IMR-90 (cell line): Measurements from ENCODE around the gene NOL12. TPM values are rescaled to one million over a fixed set of nuclear protein-coding genes. Genes with fewer than 3 reads are reported as not detected.

Source experiments
- ATAC-seq: fragments of 200-7000 bp; cut with Tn5 transposase; 2 replicates; pipeline ENCODE4 v1.9.1; 2020; ENCODE audit warnings: low read depth, mild to moderate bottlenecking, moderate library complexity
- BruUV-seq: library from RNA; stranded (reverse); fragments of 400-500 nt; replicated peaks from 2 replicates; lab custom pipeline; 2021; lab: Mats Ljungman, UMichigan
- CTCF ChIA-PET: fragments of 300-600 bp; formaldehyde crosslinking; extraction: SDS; loops from one replicate; lab custom pipeline; 2021; ENCODE audit warnings: antibody characterized with exemption; lab: Yijun Ruan, JAX
- POLR2A ChIA-PET: fragments of 300-600 bp; sonication (Branson Sonifier 250); formaldehyde crosslinking; loops from one replicate; lab custom pipeline; 2022; ENCODE audit warnings: antibody characterized with exemption; ENCODE audit not compliant: unreplicated experiment; lab: Charles Lee
- DNase-seq: peaks from one replicate; pipeline ENCODE4 v3.0.0; 2013
- H2AFZ ChIP-seq: replicated peaks from 2 replicates; pipeline ENCODE3; 2013; ENCODE audit warnings: low read length, mild to moderate bottlenecking; ENCODE audit not compliant: poor library complexity
- H2AK5ac ChIP-seq: 2 replicates; pipeline ENCODE4 v1.6.1; 2013; ENCODE audit warnings: low read depth, low read length, inconsistent platforms
- H2AK9ac ChIP-seq: replicated peaks from 2 replicates; pipeline ENCODE3; 2013; ENCODE audit warnings: mild to moderate bottlenecking, low read depth, low read length, moderate library complexity; ENCODE audit not compliant: poor library complexity
- H2BK120ac ChIP-seq: 2 replicates; pipeline ENCODE4 v1.6.1; 2013; ENCODE audit warnings: low read depth, low read length, inconsistent platforms
- H2BK15ac ChIP-seq: 3 replicates; pipeline ENCODE4 v1.6.1; 2013; ENCODE audit warnings: low read depth, low read length, inconsistent platforms
- H2BK20ac ChIP-seq: 2 replicates; pipeline ENCODE4 v1.6.1; 2013; ENCODE audit warnings: low read depth, mild to moderate bottlenecking, inconsistent platforms, low read length, moderate library complexity
- H2BK5ac ChIP-seq: 2 replicates; pipeline ENCODE4 v1.6.1; 2013; ENCODE audit warnings: mild to moderate bottlenecking, low read depth, low read length, inconsistent platforms; ENCODE audit not compliant: poor library complexity, severe bottlenecking
- H3K14ac ChIP-seq: replicated peaks from 2 replicates; pipeline ENCODE4 v1.6.1; 2013; ENCODE audit warnings: low read depth, low read length, inconsistent platforms
- H3K18ac ChIP-seq: 2 replicates; pipeline ENCODE4 v1.6.1; 2013; ENCODE audit warnings: low read depth, low read length, control low read depth
- H3K23ac ChIP-seq: 2 replicates; pipeline ENCODE4 v1.6.1; 2013; ENCODE audit warnings: low read depth, low read length, inconsistent platforms
- H3K27ac ChIP-seq: 2 replicates; pipeline ENCODE4 v1.5.1; 2013; ENCODE audit warnings: mild to moderate bottlenecking, control low read depth, low read length; ENCODE audit not compliant: insufficient read depth
- H3K27me3 ChIP-seq: 2 replicates; pipeline ENCODE4 v1.6.1; 2013; ENCODE audit warnings: low read length; ENCODE audit not compliant: control insufficient read depth, insufficient read depth
- H3K36me3 ChIP-seq: 2 replicates; pipeline ENCODE4 v1.6.1; 2013; ENCODE audit warnings: low read length, mixed read lengths; ENCODE audit not compliant: control insufficient read depth, insufficient read depth
- H3K4ac ChIP-seq: 2 replicates; pipeline ENCODE4 v1.6.1; 2013; ENCODE audit warnings: low read depth, low read length, inconsistent platforms
- H3K4me1 ChIP-seq: 2 replicates; pipeline ENCODE4 v1.6.1; 2013; ENCODE audit warnings: low read length, mixed read lengths; ENCODE audit not compliant: control insufficient read depth, insufficient read depth
- H3K4me2 ChIP-seq: 2 replicates; pipeline ENCODE4 v1.6.1; 2013; ENCODE audit warnings: low read depth, mild to moderate bottlenecking, control low read depth, low read length, moderate library complexity
- H3K4me3 ChIP-seq: 2 replicates; pipeline ENCODE4 v1.5.1; 2013; ENCODE audit warnings: low read depth, mild to moderate bottlenecking, control low read depth, low read length, moderate library complexity; ENCODE audit not compliant: insufficient read depth
- H3K56ac ChIP-seq: 2 replicates; pipeline ENCODE4 v1.6.1; 2013; ENCODE audit warnings: low read length, inconsistent platforms; ENCODE audit not compliant: insufficient read depth; ENCODE audit errors: extremely low read depth
- H3K79me1 ChIP-seq, 2 experiments: 2 replicates each; pipeline ENCODE4 v1.6.1; 2013; ENCODE audit warnings: low read length in 2 of 2, inconsistent platforms in 1 of 2, low read depth in 1 of 2
- H3K9ac ChIP-seq: 2 replicates; pipeline ENCODE4 v1.6.1; 2013; ENCODE audit warnings: low read depth, low read length, control low read depth
- H3K9me1 ChIP-seq: 2 replicates; pipeline ENCODE4 v1.6.1; 2013; ENCODE audit warnings: low read length, inconsistent platforms; ENCODE audit not compliant: insufficient read depth
- H3K9me3 ChIP-seq: 2 replicates; pipeline ENCODE4 v1.6.1; 2013; ENCODE audit warnings: low read length; ENCODE audit not compliant: control insufficient read depth, insufficient read depth
- H4K20me1 ChIP-seq: 2 replicates; pipeline ENCODE4 v1.6.1; 2013; ENCODE audit warnings: low read length, inconsistent platforms; ENCODE audit not compliant: insufficient read depth
- H4K5ac ChIP-seq: 2 replicates; pipeline ENCODE4 v1.6.1; 2013; ENCODE audit warnings: mild to moderate bottlenecking, low read depth, low read length, control low read depth
- H4K8ac ChIP-seq, 2 experiments: 2 replicates each; pipeline ENCODE4 v1.6.1; 2013; ENCODE audit warnings: low read depth in 2 of 2, low read length in 2 of 2, control low read depth in 1 of 2, inconsistent platforms in 1 of 2
- H4K91ac ChIP-seq: 2 replicates; pipeline ENCODE4 v1.6.1; 2013; ENCODE audit warnings: low read depth, low read length, inconsistent platforms; ENCODE audit not compliant: insufficient read depth
- BHLHE40 ChIP-seq: fragments of 150-350 bp; IDR thresholded peaks from 2 replicates; pipeline ENCODE4 v1.6.1; 2016; ENCODE audit warnings: mild to moderate bottlenecking, low read depth, low read length
- CHD1 ChIP-seq: IDR thresholded peaks from 2 replicates; pipeline ENCODE4 v1.6.1; 2012; ENCODE audit warnings: low read depth, low read length, improper control_type of control experiment
- ELK1 ChIP-seq: fragments of 150-350 bp; IDR thresholded peaks from 2 replicates; pipeline ENCODE4 v1.6.1; 2016; ENCODE audit warnings: low read depth, mild to moderate bottlenecking, low read length, moderate library complexity, borderline replicate concordance
- FOS ChIP-seq: fragments of 150-350 bp; IDR thresholded peaks from 2 replicates; pipeline ENCODE4 v1.6.1; 2016; ENCODE audit warnings: low read depth, low read length
- MAZ ChIP-seq: IDR thresholded peaks from 2 replicates; pipeline ENCODE4 v1.6.1; 2012; ENCODE audit warnings: low read depth, mild to moderate bottlenecking, low read length, improper control_type of control experiment, moderate library complexity, borderline replicate concordance
- POLR2A ChIP-seq: IDR thresholded peaks from 2 replicates; pipeline ENCODE4 v1.6.1; 2012; ENCODE audit warnings: mild to moderate bottlenecking, low read depth, low read length
- RAD21 ChIP-seq: IDR thresholded peaks from 2 replicates; pipeline ENCODE4 v1.6.1; 2012; ENCODE audit warnings: low read length, improper control_type of control experiment
- SMC3 ChIP-seq: fragments of 150-350 bp; IDR thresholded peaks from 2 replicates; pipeline ENCODE4 v1.6.1; 2016; ENCODE audit warnings: low read depth, mild to moderate bottlenecking, antibody characterized with exemption, low read length, moderate library complexity
- WGBS, 2 experiments: methylation state at CpG; one replicate each; pipeline versions ENCODE4 v1.1.5 to v1.1.7; 2013; ENCODE audit warnings: missing lambda C conversion rate in 2 of 2; ENCODE audit not compliant: insufficient read length in 1 of 2; ENCODE audit errors: extremely low coverage in 2 of 2; 5-methylcytosine and 5-hydroxymethylcytosine counted together
- dilution Hi-C: fragments of 300-500 bp; cut with HindIII; formaldehyde crosslinking; loops from one replicate; pipeline ENCODE4 v1.14.3; 2018; ENCODE audit warnings: low sequenced_read_pairs; ENCODE audit not compliant: unreplicated experiment
- in situ Hi-C: fragments of 300-500 bp; cut with MboI; formaldehyde crosslinking; loops from 3 replicates; pipeline ENCODE4 v1.14.3; 2019; ENCODE audit warnings: low sequenced_read_pairs, inconsistent platforms, mixed read lengths
- intact Hi-C: fragments of 100-400 bp; cut with micrococcal nuclease; formaldehyde crosslinking; loops from 2 replicates; pipeline ENCODE4 v1.10.0; 2022
- polyA plus RNA-seq, 3 experiments: library from polyadenylated mRNA; depleted of rRNA; stranded (reverse); fragments of >200 nt; gene quantifications; 2 replicates each; pipeline ENCODE4 v1.2.3, GENCODE V29; 2012; ENCODE audit warnings: low replicate concordance in 1 of 3
- total RNA-seq: library from RNA; depleted of rRNA; stranded (reverse); fragments of >200 nt; gene quantifications from 2 replicates; pipeline ENCODE4 v1.2.3, GENCODE V29; 2012
- TF ChIP-seq, protein P1 (sequence below): conservative IDR thresholded peaks from 2 replicates; pipeline ENCODE4 v1.5.1; 2012; ENCODE audit warnings: mild to moderate bottlenecking, low read depth, low read length, improper control_type of control experiment

Gene NOL12
- total and polyA plus RNA-seq, 2 of the 4 experiments (the other 2 are of a cell fraction): 16.0 to 25.6 TPM

DNA sequence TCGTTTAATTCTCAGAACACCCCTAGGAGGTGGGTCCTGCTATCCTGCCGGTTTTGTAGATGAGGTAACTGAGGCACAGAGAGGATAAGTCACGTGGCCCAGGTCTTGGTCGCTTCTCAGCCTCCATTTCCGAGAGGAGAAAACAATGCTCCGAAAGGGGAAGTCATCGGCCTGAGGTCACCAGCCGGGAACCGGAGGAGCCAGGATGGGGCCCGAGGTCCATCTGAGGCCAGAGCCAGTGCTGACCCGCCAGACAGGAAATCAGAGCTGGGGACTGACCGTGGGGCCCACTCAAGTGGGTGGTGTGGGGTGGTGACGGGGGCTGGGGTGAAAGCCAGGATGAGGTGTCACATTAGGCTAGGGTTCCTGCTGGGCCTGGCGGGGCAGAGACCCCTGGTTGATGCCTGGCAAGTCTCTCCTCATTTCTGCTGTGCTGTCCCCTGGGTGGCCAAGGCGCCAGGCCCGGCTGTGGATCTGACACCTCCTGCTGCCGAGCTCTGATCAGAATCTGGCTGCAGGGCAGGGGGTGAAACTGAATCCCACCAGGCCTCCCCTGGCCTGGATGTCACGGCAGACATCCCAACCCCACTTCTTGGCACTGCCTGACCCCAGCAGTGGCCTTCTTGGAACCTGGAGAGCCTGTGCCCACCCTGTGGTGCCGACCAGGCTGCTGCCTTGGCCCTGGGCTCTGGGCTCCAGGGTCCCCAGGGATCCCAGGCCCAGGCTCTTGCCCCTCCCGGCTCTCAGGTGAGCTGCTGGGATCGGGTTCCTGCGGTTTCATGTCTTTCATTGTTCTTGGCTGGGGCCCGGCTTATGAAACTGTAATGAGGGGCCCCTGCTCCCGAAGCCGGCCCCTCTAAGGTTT, 22.7 kb downstream of the NOL12 start:
- H3K27ac ChIP-seq: no peak overlapping the region; the same call in 1 of the 2 replicates
- H3K56ac ChIP-seq: no peak overlapping the region
- H3K4me1 ChIP-seq: 0 out of 2 replicates have a peak, but pooled peaks cover under 1% of the 10 kb centered on the region
- 86% methylated on average over 12 of the region's 25 CpGs; no CpG with 5 or more reads in 1 of the 2 experiments for WGBS, 2 experiments
- H3K9me3 ChIP-seq: no peaks in the 10 kb centered on the region
- no peak overlapping the region for H2BK120ac ChIP-seq
- no peak overlapping the region for H3K9ac ChIP-seq
- H2AFZ ChIP-seq: no peak overlapping the region
- no peak overlapping the region for H3K4ac ChIP-seq
- no peak overlapping the region for H4K91ac ChIP-seq
- H2AK9ac ChIP-seq: no peak overlapping the region
- no peaks in the 10 kb centered on the region for H4K20me1 ChIP-seq
- intact Hi-C loops: no loop called here
- dilution Hi-C loops: no loop called here
- H3K27me3 ChIP-seq: no peaks in the 10 kb centered on the region
- H3K79me1 ChIP-seq: no peaks in the 10 kb centered on the region
- H2BK5ac ChIP-seq: no peak overlapping the region
- no peak overlapping the region for H2BK15ac ChIP-seq
- no peak overlapping the region for H3K4me3 ChIP-seq
- DNase-seq: no peak
- no peak for ATAC-seq
- H2BK20ac ChIP-seq: no peak overlapping the region
- no peak overlapping the region for H3K14ac ChIP-seq
- H3K36me3 ChIP-seq: no peaks in the 10 kb centered on the region
- H3K4me2 ChIP-seq: no peak overlapping the region
- BruUV-seq: no TSS peak
- ChIA-PET CTCF (no interaction called here), POLR2A (no interaction called here)
- no peak overlapping the region for H4K8ac ChIP-seq
- no peak overlapping the region for H3K18ac ChIP-seq
- no peak overlapping the region for H4K5ac ChIP-seq
- no peak overlapping the region for H2AK5ac ChIP-seq
- in situ Hi-C loops: no loop called here
- no peak overlapping the region for H3K23ac ChIP-seq
- TF ChIP-seq CHD1 (no peak), ELK1 (no peak), SMC3 (no peak), FOS (no peak), POLR2A (no peak), BHLHE40 (no peak), RAD21 (no peak), MAZ (no peak)
- TF ChIP-seq, protein P1, sequence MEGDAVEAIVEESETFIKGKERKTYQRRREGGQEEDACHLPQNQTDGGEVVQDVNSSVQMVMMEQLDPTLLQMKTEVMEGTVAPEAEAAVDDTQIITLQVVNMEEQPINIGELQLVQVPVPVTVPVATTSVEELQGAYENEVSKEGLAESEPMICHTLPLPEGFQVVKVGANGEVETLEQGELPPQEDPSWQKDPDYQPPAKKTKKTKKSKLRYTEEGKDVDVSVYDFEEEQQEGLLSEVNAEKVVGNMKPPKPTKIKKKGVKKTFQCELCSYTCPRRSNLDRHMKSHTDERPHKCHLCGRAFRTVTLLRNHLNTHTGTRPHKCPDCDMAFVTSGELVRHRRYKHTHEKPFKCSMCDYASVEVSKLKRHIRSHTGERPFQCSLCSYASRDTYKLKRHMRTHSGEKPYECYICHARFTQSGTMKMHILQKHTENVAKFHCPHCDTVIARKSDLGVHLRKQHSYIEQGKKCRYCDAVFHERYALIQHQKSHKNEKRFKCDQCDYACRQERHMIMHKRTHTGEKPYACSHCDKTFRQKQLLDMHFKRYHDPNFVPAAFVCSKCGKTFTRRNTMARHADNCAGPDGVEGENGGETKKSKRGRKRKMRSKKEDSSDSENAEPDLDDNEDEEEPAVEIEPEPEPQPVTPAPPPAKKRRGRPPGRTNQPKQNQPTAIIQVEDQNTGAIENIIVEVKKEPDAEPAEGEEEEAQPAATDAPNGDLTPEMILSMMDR: no peak
- H3K9me1 ChIP-seq: peaks cover 5% of the 10 kb centered on the region; the same call in 1 of the 2 replicates
